Muscle layer of duodenum (tissue), 2 donors: ENCODE measurements around the gene NDUFA3.

Experiments
- H3K27ac ChIP-seq: one replicate; pipeline ENCODE4 v1.7.0; 2013; ENCODE audit warnings: mild to moderate bottlenecking, low read length
- H3K27me3 ChIP-seq: one replicate; pipeline ENCODE4 v1.7.0; 2013; ENCODE audit warnings: low read depth, mild to moderate bottlenecking, control low read depth, low read length
- H3K36me3 ChIP-seq, 2 donors: one replicate each; pipeline ENCODE4 v1.7.0; 2013; ENCODE audit warnings: low read length in 2 of 2, control low read depth in 1 of 2, mild to moderate bottlenecking in 1 of 2; ENCODE audit not compliant: insufficient read depth in 2 of 2, control insufficient read depth in 1 of 2
- H3K4me1 ChIP-seq, 2 donors: one replicate each; pipeline ENCODE4 v1.7.0; 2013; ENCODE audit warnings: low read length in 2 of 2, mild to moderate bottlenecking in 2 of 2, control low read depth in 1 of 2, moderate library complexity in 1 of 2; ENCODE audit not compliant: insufficient read depth in 2 of 2, control insufficient read depth in 1 of 2
- H3K4me3 ChIP-seq, 2 donors: one replicate each; pipeline ENCODE4 v1.7.0; 2013; ENCODE audit warnings: low read length in 2 of 2, low read depth in 1 of 2, mild to moderate bottlenecking in 1 of 2
- H3K9me3 ChIP-seq, 2 donors: one replicate each; pipeline ENCODE4 v1.7.0; 2013; ENCODE audit warnings: low read length in 2 of 2, control low read depth in 1 of 2, mild to moderate bottlenecking in 1 of 2; ENCODE audit not compliant: control insufficient read depth in 1 of 2
- donor health status: healthy.

Gene NDUFA3

GRCh38 chr19:54155694-54156093, 53.0 kb downstream of the NDUFA3 start:
- no peaks in the 10 kb centered on the region for H3K9me3 ChIP-seq
- no peaks in the 10 kb centered on the region for H3K27me3 ChIP-seq
- peaks cover 32 to 72% of the 10 kb centered on the region in 2 donors for H3K36me3 ChIP-seq
- peaks cover 11 to 23% of the 10 kb centered on the region in 2 donors for H3K4me1 ChIP-seq
- no peak overlapping the region for H3K27ac ChIP-seq
- H3K4me3 ChIP-seq, result no peak overlapping the region

GRCh38 chr19:54156490-54156889, 53.8 kb downstream of the NDUFA3 start:
- peaks cover 11 to 28% of the 10 kb centered on the region in 2 donors for H3K4me1 ChIP-seq
- no peaks in the 10 kb centered on the region for H3K27me3 ChIP-seq
- H3K9me3 ChIP-seq, result no peaks in the 10 kb centered on the region
- no peak overlapping the region for H3K4me3 ChIP-seq
- H3K36me3 ChIP-seq, result peaks cover 32 to 65% of the 10 kb centered on the region in 2 donors
- no peak overlapping the region for H3K27ac ChIP-seq

- Histone ChIP-seq H3K27me3 (no peaks in the 10 kb centered on the region), H3K4me1 (peaks cover 14 to 32% of the 10 kb centered on the region in 2 donors), H3K36me3 (peaks cover 31 to 60% of the 10 kb centered on the region in 2 donors), H3K9me3 (no peaks in the 10 kb centered on the region), H3K27ac (no peak overlapping the region), H3K4me3 (no peak overlapping the region)
Measured at GRCh38 chr19:54156953-54157352, 54.3 kb downstream of the NDUFA3 start.
